Measurements from ENCODE around the gene ATP13A3.

ATP13A3 gene

DNA sequence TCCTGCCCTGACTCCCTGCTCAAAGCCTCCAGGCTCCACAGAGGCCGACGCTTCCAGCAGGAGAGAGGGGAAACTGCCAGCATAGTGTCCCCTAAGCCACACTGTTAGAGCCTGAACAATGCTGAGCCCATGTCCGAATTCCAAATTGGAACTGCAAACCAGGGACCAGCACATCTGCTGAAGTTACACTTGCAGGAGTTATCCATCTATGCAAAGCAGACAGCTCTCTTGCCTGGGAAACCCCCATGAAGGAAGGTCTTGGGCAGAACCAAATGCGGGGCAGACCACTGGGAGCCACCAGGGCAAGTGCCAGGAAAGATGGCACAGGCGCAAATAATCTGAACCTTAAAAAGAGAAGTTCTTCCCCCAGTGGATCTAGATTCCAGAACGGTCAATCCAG lies 117.9 kb downstream of the ATP13A3 start:
- DNase-seq, result no peak

DNA sequence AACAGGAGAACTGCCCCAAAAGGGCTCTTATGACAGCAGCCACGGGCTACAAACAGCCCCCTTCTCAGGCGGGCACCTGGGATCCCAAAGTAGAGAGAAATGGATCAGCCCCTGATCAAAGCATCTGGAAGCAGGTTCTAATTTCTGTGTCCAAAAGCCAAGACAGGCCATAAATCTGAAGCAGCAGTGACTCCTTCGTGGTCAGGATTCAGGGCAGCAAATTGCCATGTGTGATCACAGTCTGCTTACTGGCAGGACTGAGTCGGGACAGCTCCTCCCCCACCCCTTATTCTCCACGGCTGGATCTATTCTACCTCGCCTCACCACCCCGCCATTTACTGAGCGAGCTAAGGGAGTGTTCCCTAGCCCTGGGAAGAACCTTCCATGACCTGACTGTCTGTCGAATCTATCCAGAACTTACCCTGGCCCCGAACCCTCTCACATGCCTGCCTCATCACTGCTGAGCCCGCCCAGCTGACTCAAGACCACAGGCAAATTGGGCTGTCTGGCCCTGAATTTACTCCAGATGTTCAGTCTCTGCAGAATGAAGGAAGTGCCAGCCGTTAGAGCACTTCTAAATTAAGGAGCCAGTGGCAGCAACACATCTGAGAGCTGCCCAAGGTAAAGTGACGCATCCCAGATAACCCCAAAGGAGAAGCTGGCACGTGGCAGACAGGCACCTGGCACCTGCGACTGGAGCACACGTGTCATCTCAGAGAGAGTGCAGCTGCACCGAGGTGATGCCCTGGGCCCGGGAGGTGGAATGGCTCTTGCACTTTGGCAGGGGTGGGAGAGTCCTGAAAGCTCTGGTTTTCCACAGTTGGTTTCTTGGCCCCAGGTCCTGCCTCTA lies 118.6 kb downstream of the ATP13A3 start:
- no peak for DNase-seq

DNA sequence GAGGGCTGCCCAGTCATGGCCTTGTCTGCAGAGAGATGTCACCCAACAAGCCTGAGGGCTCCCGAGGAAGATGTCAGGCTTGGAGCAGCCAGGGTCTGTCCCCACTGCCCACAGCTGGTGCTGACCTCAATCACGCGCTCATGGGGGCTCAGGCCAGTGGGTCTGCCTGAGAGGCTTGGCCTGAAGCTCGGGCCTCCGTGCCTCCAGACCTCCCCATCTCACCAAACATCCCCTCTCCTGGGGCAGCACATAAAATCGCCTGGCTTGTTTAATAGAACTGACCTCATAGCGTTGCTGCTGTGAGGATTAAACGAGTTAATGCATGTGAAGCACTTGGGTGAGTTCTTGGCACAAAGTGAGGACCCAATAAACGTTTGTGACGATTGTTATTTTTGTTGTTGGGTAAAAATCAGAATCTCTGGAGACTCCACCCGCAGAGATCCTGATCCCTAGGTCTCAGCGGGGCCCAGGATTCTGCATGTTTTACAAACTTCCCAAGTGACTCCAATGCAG lies 120.8 kb downstream of the ATP13A3 start:
- DNase-seq, result no peak

DNA sequence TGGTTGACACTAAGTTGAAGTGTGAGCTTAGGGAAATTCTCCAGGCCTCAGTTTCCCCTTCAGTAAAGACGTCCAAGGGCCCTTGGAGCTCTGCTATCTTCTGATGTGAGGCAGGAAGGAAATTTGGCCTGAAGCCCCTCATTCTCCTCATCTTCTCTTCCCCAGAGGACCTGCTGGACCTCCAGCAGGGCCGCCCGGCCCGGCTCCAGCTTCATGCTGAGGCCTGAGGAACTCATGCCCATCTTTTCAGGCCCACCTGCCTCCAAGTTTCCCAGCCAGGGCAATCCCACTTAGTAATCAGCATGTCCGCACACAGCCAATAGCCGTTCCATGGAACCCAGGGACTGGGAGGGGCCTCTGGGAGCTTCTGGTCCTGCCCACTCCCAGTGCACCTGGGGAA lies 121.3 kb downstream of the ATP13A3 start:
- DNase-seq, result no peak

DNA sequence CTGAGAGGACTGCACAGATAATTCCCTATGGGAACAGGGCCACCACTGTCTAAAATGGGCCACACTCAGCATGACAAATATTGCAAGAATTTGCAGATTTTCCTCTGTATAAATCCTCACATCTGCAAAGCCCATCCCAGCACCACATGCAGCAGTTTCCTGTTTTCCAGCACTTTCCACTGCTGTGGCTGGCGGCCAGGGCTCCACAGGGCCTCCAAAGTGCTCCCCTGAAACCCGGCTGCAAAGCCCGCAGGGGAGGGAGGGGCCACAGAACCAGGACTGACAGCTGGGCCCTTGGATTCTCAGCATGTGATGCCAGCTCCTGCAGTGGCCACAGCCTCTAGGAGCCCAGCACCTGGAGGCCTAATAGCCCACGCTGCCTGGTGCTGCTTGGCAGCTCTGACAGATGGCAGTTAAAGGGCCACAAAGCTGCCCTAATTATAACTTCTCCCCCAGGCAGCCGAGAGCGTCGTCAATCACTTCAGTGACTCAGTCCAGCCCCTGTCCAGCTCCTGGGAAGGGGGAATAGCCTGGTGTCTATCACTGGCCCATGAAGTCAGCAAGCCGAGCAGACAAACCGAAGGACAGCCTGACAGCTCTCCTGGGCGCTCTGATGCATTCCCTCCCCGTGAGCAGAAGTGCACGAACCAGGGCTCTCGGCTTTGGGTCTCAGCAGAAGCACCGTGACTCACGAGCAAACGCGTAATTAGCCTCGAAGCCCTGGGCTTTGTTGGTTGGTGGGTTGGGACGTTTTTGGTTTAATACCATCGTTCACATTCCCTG lies 122.0 kb downstream of the ATP13A3 start:
- DNase-seq, result no peak

DNA sequence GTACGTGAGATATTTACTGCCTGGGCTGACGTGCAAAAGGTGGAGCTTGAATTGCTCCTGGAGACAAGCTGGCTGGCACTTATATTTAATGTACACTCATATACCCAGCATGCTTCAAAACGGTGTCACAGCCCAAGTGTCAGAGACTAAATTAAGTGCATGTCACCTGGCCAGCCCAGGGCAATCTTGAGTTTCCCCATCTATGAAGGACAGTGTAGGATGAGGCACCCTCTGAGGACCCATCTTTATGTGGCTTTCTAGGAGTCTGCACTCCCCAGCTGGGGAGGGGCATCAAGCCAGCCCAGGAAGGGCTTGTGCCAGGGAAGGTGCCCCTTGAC lies 122.5 kb downstream of the ATP13A3 start:
- no peak for DNase-seq

DNA sequence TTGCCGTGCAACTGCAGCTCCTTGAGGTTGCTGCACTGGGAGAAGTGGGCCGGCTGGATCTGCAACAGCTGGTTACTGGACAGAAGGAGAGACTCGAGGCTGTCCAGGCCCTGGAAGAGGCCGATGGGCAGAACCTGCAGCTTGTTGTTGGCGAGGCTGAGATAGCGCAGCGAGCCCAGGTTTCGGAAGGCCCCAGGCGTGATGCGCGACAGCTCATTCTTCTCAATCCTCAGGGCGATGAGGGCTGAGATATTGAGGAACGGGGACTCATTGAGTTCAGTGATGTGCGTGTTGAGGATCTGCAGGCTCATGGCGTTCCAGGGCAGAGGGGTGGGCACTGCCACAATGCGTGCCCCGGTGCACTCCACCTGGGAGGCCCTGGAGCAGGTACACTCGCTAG lies 126.2 kb downstream of the ATP13A3 start:
- DNase-seq, result no peak

DNA sequence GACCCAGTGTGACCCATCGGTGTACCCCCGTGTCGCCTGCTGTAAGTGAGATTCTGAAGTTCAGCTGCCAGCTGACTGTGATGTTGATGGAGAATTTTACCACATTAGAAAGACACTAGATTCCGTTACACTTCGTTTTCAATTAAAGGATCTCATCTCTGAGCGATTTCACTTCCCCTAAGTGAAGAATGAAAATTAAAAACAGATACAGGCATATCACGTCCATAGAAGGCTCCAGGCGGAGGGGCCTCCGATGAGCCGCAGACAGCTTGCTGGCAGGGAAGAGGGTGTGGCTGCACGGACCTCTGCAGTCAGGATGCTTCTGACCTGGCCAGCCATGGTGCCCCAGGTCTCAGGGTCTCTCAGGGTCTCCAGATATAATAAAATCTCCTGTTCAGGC lies 129.1 kb downstream of the ATP13A3 start:
- no peak for DNase-seq

DNA sequence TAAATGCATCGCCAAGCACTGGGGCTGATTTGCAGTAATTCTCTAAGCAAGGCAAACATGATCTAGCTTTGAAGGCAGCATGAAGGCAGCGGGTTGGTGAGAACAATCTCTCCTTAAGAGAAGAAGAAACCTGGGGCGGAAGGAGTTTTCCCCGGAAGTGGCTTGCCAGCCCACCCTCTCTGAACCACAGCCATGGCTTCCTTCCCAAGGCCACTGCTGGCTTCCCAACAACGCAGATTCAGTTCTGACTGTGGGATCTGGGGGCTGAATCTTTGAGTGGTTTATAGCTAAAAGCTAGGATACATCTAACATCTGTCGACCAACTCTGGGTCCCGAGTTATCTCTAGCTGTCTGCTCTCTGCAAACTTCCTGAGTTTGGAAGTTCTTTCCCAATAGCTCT lies 131.4 kb downstream of the ATP13A3 start:
- DNase-seq, result no peak

DNA sequence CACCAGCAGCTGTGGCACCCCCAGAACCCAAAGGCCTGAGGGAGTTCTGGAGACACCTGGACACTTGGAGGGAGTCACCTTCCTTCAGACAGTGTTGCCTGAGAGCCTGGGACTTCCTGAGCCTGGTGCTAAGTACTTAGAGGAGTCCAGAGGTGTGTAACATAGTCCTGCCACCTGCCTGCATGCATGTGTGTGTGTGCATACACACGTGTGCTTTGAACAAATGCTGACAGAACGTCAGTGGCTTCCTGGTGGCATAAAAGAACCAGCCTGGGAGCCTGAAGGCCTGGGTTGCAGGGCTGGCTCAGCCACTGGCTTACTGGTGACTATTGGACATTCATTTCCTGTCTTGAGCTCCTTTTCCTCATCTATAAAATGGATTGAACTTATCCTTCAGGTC lies 132.5 kb downstream of the ATP13A3 start:
- no peak for DNase-seq

All from stimulated activated naive CD4-positive, alpha-beta T cell (primary cell).